ENCODE data around the gene UBN1.

DNA sequence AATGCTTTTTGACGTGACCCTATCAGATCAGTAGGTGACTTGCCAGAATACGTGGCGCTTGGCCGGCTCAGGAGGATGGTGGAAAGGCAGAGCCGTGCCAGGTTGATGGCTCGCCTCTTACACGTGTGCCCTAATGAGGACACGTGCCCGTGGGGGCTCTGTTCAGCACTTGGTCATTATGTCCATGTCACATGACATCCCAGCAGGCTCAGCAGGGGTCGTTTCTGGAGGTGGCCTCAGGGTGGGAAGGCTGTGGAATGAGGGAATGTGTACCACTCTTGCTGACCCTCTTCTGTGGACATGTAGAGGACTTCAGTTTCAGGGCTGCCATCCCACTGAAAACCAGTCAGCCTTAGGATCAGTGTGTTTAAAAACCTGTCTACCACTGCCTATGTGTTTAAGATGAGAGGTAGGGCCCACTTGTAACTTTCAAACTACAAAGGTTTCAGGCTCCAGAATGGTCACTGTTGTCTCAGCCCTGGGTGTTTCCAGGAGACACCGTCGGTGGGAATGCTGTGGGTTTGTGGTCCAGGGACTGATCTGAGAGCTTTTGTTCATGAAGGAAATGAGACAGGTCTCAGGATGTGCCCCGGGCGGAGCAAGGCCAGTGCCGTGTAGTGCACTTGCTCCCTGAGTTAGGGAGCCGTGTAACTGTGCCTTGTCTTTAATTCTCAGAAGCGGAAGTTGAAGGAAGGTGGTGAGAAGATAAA is 12.1 kb downstream of the UBN1 start:
- TF ChIP-seq, protein P1, sequence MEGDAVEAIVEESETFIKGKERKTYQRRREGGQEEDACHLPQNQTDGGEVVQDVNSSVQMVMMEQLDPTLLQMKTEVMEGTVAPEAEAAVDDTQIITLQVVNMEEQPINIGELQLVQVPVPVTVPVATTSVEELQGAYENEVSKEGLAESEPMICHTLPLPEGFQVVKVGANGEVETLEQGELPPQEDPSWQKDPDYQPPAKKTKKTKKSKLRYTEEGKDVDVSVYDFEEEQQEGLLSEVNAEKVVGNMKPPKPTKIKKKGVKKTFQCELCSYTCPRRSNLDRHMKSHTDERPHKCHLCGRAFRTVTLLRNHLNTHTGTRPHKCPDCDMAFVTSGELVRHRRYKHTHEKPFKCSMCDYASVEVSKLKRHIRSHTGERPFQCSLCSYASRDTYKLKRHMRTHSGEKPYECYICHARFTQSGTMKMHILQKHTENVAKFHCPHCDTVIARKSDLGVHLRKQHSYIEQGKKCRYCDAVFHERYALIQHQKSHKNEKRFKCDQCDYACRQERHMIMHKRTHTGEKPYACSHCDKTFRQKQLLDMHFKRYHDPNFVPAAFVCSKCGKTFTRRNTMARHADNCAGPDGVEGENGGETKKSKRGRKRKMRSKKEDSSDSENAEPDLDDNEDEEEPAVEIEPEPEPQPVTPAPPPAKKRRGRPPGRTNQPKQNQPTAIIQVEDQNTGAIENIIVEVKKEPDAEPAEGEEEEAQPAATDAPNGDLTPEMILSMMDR (IDR thresholded peaks at IDR 0.05): no peak
- no peak for TF ChIP-seq POLR2A (IDR thresholded peaks at IDR 0.05)

Measured in testis (tissue), 2 donors.